Neutrophil (primary cell): ENCODE results near the gene ZC2HC1C.
"Not testable (repeated sequence)": the region's sequence is repeated elsewhere in the genome, so short reads cannot be mapped to it uniquely, and the experiment has no call there.

ENCODE experiments used
- H3K27ac ChIP-seq: fragments of 200-600 bp; sonication (generic); 2 replicates; pipeline ENCODE4 v1.5.1; 2016; ENCODE audit warnings: mild to moderate bottlenecking, moderate library complexity
- H3K27me3 ChIP-seq: fragments of 200-600 bp; sonication (generic); 2 replicates; pipeline ENCODE4 v1.6.0; 2016; ENCODE audit warnings: mild to moderate bottlenecking
- H3K36me3 ChIP-seq: fragments of 200-600 bp; sonication (generic); 2 replicates; pipeline ENCODE4 v1.5.1; 2017
- H3K4me1 ChIP-seq, 2 experiments: fragments of 200-600 bp in 1 of 2; sonication (generic) in 1 of 2; 1 replicate in 1 of 2; 2 replicates in 1 of 2; pipeline versions ENCODE4 v1.5.1 to v1.6.1; 2013 to 2016; ENCODE audit warnings: low read depth in 1 of 2, low read length in 1 of 2, mild to moderate bottlenecking in 1 of 2, moderate library complexity in 1 of 2; ENCODE audit not compliant: control insufficient read depth in 1 of 2, insufficient read depth in 1 of 2
- H3K4me3 ChIP-seq, 2 experiments: fragments of 200-600 bp in 1 of 2; sonication (generic) in 1 of 2; 1 replicate in 1 of 2; 2 replicates in 1 of 2; pipeline ENCODE4 v1.5.1; 2013 to 2016; ENCODE audit warnings: low read depth in 1 of 2, low read length in 1 of 2, mild to moderate bottlenecking in 1 of 2, moderate library complexity in 1 of 2
- H3K9me3 ChIP-seq: fragments of 200-600 bp; sonication (generic); 2 replicates; pipeline ENCODE4 v1.5.1; 2016
- CTCF ChIP-seq: fragments of 200-600 bp; sonication (generic); IDR thresholded peaks from 2 replicates; pipeline ENCODE4 v1.5.1; 2016; ENCODE audit warnings: antibody characterized with exemption

ZC2HC1C gene

GRCh38 chr14:75064205-75064567, 5.3 kb upstream of the ZC2HC1C start:
- Histone ChIP-seq H3K4me3 (peak overlapping the region; percentile 82 to 91), H3K4me1 (peaks cover 18 to 20% of the 10 kb centered on the region in 2 experiments), H3K27me3 (peaks cover 6% of the 10 kb centered on the region), H3K27ac (no peak overlapping the region), H3K9me3 (no peaks in the 10 kb centered on the region), H3K36me3 (no peaks in the 10 kb centered on the region)
- TF ChIP-seq CTCF: no peak

- Histone ChIP-seq H3K36me3 (no peaks in the 10 kb centered on the region), H3K4me3 (no peak overlapping the region), H3K27me3 (peaks cover 20% of the 10 kb centered on the region), H3K27ac (no peak overlapping the region), H3K4me1 (peaks cover 25 to 27% of the 10 kb centered on the region in 2 experiments), H3K9me3 (no peaks in the 10 kb centered on the region)
- no peak for TF ChIP-seq CTCF
Observed at GRCh38 chr14:75066691-75067090, 2.8 kb upstream of the ZC2HC1C start.

GRCh38 chr14:75067212-75067611, 2.2 kb upstream of the ZC2HC1C start:
- no peaks in the 10 kb centered on the region for H3K36me3 ChIP-seq
- H3K27me3 ChIP-seq: peaks cover 22% of the 10 kb centered on the region
- peaks cover 25 to 27% of the 10 kb centered on the region in 2 experiments for H3K4me1 ChIP-seq
- no peak overlapping the region for H3K4me3 ChIP-seq
- H3K9me3 ChIP-seq: no peaks in the 10 kb centered on the region
- no peak for TF ChIP-seq CTCF
- no peak overlapping the region for H3K27ac ChIP-seq

GRCh38 chr14:75067765-75068164, 1.7 kb upstream of the ZC2HC1C start:
- H3K27ac ChIP-seq, H3K9me3 ChIP-seq, H3K36me3 ChIP-seq, H3K4me3 ChIP-seq: not testable (repeated sequence)
- peaks cover 22% of the 10 kb centered on the region for H3K27me3 ChIP-seq
- peaks cover 25 to 27% of the 10 kb centered on the region in 2 experiments for H3K4me1 ChIP-seq

- H3K27ac ChIP-seq: no peak overlapping the region
- H3K4me1 ChIP-seq: peaks cover 19 to 21% of the 10 kb centered on the region in 2 experiments
- TF ChIP-seq CTCF: no peak
- no peaks in the 10 kb centered on the region for H3K36me3 ChIP-seq
- peak overlapping the region; percentile 59 to 77 for H3K4me3 ChIP-seq
- peaks cover 22% of the 10 kb centered on the region for H3K27me3 ChIP-seq
- no peaks in the 10 kb centered on the region for H3K9me3 ChIP-seq
Observed at GRCh38 chr14:75068294-75069120, 934 bp upstream of the ZC2HC1C start.

- H3K27me3 ChIP-seq: peaks cover 22% of the 10 kb centered on the region
- H3K4me3 ChIP-seq: peak overlapping the region; percentile 59 to 77
- H3K27ac ChIP-seq: no peak overlapping the region
- no peaks in the 10 kb centered on the region for H3K36me3 ChIP-seq
- peaks cover 13 to 14% of the 10 kb centered on the region in 2 experiments for H3K4me1 ChIP-seq
- H3K9me3 ChIP-seq: no peaks in the 10 kb centered on the region
- TF ChIP-seq CTCF: no peak
Observed at GRCh38 chr14:75069811-75070145, 337 bp downstream of the ZC2HC1C start.
